GM12864 (cell line): ENCODE data around the gene PLA2G4E.

Experiments
- DNase-seq: peaks from one replicate; pipeline ENCODE4 v3.0.0-alpha.2; 2011; ENCODE audit warnings: low read depth
- H3K4me3 ChIP-seq: 2 replicates; pipeline ENCODE4 v1.5.1; 2011; ENCODE audit warnings: mild to moderate bottlenecking, low read depth, low read length, control low read depth
- TF ChIP-seq, protein P1 (sequence below): IDR thresholded peaks from 2 replicates; pipeline ENCODE4 v1.5.1; 2011; ENCODE audit warnings: low read depth, mild to moderate bottlenecking, moderate library complexity, low read length, control low read depth, inconsistent platforms; ENCODE audit errors: missing control alignments

PLA2G4E gene, protein sequence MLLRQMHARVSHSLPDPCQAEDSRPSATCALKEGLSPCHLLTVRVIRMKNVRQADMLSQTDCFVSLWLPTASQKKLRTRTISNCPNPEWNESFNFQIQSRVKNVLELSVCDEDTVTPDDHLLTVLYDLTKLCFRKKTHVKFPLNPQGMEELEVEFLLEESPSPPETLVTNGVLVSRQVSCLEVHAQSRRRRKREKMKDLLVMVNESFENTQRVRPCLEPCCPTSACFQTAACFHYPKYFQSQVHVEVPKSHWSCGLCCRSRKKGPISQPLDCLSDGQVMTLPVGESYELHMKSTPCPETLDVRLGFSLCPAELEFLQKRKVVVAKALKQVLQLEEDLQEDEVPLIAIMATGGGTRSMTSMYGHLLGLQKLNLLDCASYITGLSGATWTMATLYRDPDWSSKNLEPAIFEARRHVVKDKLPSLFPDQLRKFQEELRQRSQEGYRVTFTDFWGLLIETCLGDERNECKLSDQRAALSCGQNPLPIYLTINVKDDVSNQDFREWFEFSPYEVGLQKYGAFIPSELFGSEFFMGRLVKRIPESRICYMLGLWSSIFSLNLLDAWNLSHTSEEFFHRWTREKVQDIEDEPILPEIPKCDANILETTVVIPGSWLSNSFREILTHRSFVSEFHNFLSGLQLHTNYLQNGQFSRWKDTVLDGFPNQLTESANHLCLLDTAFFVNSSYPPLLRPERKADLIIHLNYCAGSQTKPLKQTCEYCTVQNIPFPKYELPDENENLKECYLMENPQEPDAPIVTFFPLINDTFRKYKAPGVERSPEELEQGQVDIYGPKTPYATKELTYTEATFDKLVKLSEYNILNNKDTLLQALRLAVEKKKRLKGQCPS

DNA sequence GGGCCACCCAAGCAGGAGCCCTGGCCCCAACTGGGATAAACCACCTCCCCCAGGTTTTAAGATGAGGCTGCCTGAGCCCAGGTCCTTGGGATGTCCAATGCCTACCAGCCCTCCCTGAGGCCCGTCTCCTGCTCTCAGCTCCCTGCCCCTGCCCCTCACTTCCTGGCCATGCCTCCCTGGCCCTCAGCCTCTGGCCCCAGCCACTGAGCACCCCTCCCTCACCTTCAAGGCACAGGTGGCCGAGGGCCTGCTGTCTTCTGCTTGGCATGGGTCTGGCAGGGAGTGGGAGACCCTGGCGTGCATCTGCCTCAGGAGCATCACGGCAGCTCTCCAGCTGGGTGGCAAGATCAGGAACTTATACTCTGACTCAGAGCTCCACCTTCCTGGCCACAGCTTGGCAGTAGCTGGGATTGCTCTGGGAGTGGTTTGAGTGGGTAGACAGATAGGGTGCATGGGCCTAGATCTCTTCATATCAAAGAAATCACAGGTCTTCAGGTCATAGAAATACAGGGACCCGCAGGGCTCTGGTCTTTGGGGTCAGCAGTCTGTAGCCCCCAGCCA lies at the start of gene PLA2G4E:
Gene PLA2G4E, minus strand, starts transcription at position 330 of the 561 bp plus-strand sequence. Its CDS starts 12 bp downstream, at position 318.
- TF ChIP-seq, protein P1, sequence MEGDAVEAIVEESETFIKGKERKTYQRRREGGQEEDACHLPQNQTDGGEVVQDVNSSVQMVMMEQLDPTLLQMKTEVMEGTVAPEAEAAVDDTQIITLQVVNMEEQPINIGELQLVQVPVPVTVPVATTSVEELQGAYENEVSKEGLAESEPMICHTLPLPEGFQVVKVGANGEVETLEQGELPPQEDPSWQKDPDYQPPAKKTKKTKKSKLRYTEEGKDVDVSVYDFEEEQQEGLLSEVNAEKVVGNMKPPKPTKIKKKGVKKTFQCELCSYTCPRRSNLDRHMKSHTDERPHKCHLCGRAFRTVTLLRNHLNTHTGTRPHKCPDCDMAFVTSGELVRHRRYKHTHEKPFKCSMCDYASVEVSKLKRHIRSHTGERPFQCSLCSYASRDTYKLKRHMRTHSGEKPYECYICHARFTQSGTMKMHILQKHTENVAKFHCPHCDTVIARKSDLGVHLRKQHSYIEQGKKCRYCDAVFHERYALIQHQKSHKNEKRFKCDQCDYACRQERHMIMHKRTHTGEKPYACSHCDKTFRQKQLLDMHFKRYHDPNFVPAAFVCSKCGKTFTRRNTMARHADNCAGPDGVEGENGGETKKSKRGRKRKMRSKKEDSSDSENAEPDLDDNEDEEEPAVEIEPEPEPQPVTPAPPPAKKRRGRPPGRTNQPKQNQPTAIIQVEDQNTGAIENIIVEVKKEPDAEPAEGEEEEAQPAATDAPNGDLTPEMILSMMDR, result no peak
- no peak within 1 kb of the TSS for H3K4me3 ChIP-seq
- DNase-seq, result no peak

DNA sequence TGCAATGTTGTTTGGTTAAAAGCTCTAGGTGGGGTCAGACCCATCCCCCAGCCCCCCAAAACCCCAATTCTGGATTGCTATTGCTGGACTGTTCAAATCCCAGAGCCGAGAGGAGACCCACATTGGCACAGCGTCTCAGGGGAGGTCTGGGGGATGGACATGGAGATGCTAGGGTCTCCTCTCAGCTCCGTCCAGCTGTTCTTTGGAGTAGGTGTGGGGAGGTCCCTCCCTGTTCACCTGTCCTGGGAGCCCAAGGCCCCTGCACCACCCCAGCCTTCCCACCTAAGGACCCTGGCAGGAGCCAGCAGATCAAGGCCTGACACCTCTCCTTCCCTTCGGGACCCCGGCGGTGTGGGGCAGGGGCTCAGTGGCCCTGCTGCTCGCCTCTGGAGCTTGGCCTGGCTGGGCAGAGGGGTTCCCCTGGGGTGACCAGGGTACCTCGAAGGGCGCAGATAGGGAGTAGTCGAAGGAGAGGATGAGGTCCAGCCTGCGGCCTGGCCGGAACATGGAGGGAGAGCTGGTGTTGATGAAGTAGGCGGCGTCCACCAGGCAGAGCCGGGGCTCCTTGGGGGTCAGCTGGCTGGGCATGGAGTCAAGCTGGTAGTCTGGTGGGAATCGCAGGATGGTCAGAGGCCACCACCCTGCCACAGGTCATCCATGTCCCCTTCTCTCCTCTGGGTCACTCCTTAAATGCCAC lies 49.6 kb upstream of the PLA2G4E start:
- no peak overlapping the region for H3K4me3 ChIP-seq
- DNase-seq, result no peak
- TF ChIP-seq, protein P1, result no peak

DNA sequence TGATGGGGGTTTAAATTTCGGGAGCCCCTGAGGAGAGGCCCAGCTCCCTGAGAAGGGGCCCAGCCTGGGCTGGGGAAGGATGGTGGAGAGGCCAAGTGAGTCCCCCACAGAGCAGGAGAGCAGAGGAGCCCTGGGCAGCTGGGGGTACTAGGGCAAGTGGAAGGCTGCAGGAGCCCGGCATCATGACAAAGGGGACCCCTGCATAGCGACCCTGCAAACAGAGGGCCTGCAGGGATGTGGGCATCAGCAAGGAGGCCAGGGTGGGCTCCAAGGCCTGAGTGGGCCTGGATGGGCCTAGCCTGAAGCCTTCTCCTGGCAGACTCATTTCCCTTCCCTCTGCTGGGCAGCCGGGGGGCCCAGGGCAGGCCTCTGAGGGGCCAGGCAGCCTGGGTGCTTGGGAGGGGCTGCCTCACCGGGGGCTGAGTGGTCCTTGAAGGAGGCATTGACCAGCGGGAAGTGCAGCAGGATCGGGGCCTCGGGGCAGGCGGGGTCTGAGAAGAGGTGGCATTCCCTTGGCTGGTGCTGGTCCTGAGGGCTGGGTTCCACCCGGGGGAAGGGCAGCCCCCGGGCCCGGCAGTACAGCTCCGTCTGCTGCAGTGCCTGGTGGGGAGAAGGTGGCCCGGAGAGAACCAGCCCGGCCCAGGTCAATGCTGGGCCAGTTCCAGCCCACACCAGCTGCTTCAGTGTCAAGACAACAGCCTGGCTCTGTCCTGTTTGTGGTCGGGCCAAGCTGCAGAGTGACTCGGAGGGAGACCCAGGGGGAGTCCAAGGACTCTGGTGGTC lies 48.8 kb upstream of the PLA2G4E start:
- no peak overlapping the region for H3K4me3 ChIP-seq
- TF ChIP-seq, protein P1, result no peak
- no peak for DNase-seq

DNA sequence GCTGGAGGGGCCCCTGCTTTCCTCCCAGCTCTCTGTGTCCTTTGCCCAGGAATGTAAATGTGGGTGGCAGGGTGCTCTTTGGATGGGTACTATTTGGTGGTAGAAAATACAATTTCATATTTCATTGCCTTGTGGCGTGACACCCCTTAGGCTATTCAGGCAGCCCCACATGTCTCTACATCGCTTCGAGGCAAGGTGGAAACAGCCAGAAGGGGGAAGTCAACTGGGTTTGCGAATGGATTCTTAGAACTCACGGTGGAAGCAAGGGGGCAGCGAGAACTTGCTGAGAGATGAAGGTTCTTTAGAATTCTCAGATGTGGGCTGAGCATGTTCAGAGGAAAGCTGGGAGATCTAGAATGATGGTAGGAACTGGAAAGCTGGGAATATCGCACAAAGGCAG lies 48.2 kb upstream of the PLA2G4E start:
- no peak overlapping the region for H3K4me3 ChIP-seq
- no peak for DNase-seq
- TF ChIP-seq, protein P1, result no peak

DNA sequence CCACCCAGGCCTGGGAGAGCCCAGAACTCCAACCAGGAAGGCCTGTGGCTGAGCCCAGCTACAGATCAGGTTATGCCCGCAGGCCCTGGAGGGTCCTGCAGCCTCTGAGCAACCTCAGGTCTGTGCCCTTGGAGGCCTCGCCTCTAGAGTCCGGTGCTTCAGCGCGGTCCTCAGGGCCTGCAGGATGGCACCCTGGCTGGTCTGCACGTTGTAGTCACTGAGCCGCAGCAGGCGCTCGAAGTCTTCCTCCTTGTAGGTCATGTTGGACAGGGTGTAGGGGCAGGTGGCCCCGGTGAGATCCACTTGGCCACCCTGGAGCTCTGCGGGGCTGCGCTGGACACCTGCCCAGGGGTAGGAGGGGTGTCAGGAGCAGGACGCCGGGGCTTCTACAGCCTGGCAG lies 47.8 kb upstream of the PLA2G4E start:
- TF ChIP-seq, protein P1, result no peak
- H3K4me3 ChIP-seq, result no peak overlapping the region
- DNase-seq, result no peak
